DND-41 (cell line): ENCODE measurements around the gene PRG2.

ENCODE experiments used
- ATAC-seq: fragments of 200-7000 bp; cut with Tn5 transposase; 3 replicates; pipeline ENCODE4 v1.9.1; 2021; ENCODE audit warnings: low read depth; ENCODE audit not compliant: insufficient read depth
- DNase-seq: peaks from one replicate; pipeline ENCODE4 v3.0.0-alpha.2; 2020
- H2AFZ ChIP-seq: 2 replicates; pipeline ENCODE4 v1.6.0; 2012; ENCODE audit warnings: low read depth, low read length
- H3K27ac ChIP-seq: 2 replicates; pipeline ENCODE4 v1.5.1; 2012; ENCODE audit warnings: low read length, inconsistent platforms
- H3K27me3 ChIP-seq: fragments of 200-600 bp; sonication (generic); 2 replicates; pipeline ENCODE4 v1.6.0; 2012; ENCODE audit warnings: low read length, mild to moderate bottlenecking, inconsistent platforms; ENCODE audit not compliant: insufficient read depth, poor library complexity
- H3K36me3 ChIP-seq: 2 replicates; pipeline ENCODE4 v1.5.1; 2012; ENCODE audit warnings: low read length, inconsistent platforms; ENCODE audit not compliant: insufficient read depth
- H3K4me1 ChIP-seq: 2 replicates; pipeline ENCODE4 v1.5.1; 2012; ENCODE audit warnings: mild to moderate bottlenecking, low read length; ENCODE audit not compliant: insufficient read depth
- H3K4me2 ChIP-seq: 2 replicates; pipeline ENCODE4 v1.6.0; 2012; ENCODE audit warnings: mild to moderate bottlenecking, moderate library complexity, low read length, inconsistent platforms; ENCODE audit not compliant: insufficient read depth
- H3K4me3 ChIP-seq, 2 experiments: fragments of 200-600 bp in 1 of 2; shearing (Covaris generic) in 1 of 2; 2 replicates each; pipeline ENCODE4 v1.5.1; 2012 to 2016; ENCODE audit warnings: inconsistent platforms in 2 of 2, low read length in 2 of 2, mild to moderate bottlenecking in 2 of 2, low read depth in 1 of 2, moderate library complexity in 1 of 2
- H3K79me2 ChIP-seq: 2 replicates; pipeline ENCODE4 v1.6.0; 2012; ENCODE audit warnings: low read length, inconsistent platforms; ENCODE audit not compliant: insufficient read depth
- H3K9ac ChIP-seq: 2 replicates; pipeline ENCODE4 v1.6.0; 2012; ENCODE audit warnings: low read depth, mild to moderate bottlenecking, inconsistent platforms, low read length, moderate library complexity
- H3K9me3 ChIP-seq: 2 replicates; pipeline ENCODE4 v1.5.1; 2012; ENCODE audit warnings: low read length, moderate library complexity, mild to moderate bottlenecking, inconsistent platforms; ENCODE audit not compliant: insufficient read depth, severe bottlenecking
- H4K20me1 ChIP-seq: 2 replicates; pipeline ENCODE4 v1.6.0; 2012; ENCODE audit warnings: low read length; ENCODE audit not compliant: insufficient read depth
- CTCF ChIP-seq: IDR thresholded peaks from 2 replicates; pipeline ENCODE4 v1.5.1; 2012; ENCODE audit warnings: borderline replicate concordance, low read length, moderate library complexity, mild to moderate bottlenecking; ENCODE audit not compliant: poor library complexity, severe bottlenecking; ENCODE audit errors: extremely low read depth
- EZH2 ChIP-seq: IDR thresholded peaks from 3 replicates; pipeline ENCODE4 v1.6.1; 2012; ENCODE audit warnings: borderline replicate concordance, low read depth, mild to moderate bottlenecking, moderate library complexity, low read length, inconsistent platforms; ENCODE audit not compliant: severe bottlenecking

PRG2 gene

GRCh38 chr11:57408771-57409170 is 18.3 kb upstream of the PRG2 start:
- no peak for DNase-seq
- Histone ChIP-seq H4K20me1 (peaks cover 41% of the 10 kb centered on the region), H3K9me3 (no peaks in the 10 kb centered on the region), H3K4me3 (no peak overlapping the region), H3K27ac (no peak overlapping the region), H3K36me3 (peaks cover 81% of the 10 kb centered on the region), H3K27me3 (no peaks in the 10 kb centered on the region), H3K9ac (no peak overlapping the region), H3K79me2 (0 out of 2 replicates have a peak, but pooled peaks cover 3% of the 10 kb centered on the region), H3K4me1 (no peaks in the 10 kb centered on the region), H3K4me2 (no peak overlapping the region), H2AFZ (no peak overlapping the region)
- no peak for ATAC-seq
- no peak for TF ChIP-seq CTCF
- no peak for TF ChIP-seq EZH2

DNA sequence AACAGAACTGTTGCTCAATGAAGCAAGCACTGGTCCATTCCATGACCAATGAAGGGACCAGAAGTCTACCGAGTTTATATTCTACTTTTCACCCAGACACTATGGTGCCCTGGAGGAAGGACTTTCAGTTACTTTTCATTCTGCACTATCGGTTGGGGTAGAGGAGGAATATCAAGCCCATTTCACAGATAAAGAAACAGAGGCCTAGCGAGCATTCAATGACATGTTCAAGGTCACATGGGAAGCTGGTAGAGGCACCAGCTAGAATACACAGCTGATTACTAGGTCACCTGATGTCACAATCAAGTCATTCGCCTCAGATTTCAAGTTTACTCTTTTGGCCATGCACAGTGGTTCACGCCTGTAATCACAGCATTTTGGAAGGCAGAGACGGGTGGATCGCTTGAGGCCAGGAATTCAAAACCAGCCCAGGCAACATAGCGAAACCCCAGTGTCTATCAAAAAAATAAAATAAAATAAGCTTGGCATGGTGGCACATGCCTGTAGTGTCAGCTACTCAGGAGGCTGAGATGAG is 17.6 kb upstream of the PRG2 start:
- peaks cover 74% of the 10 kb centered on the region for H3K36me3 ChIP-seq
- H2AFZ ChIP-seq = no peak overlapping the region
- TF ChIP-seq EZH2 = no peak
- no peak for TF ChIP-seq CTCF
- H3K27ac ChIP-seq = no peak overlapping the region
- H3K9ac ChIP-seq = no peak overlapping the region
- 0 out of 2 replicates have a peak, but pooled peaks cover 2% of the 10 kb centered on the region for H3K79me2 ChIP-seq
- H3K4me1 ChIP-seq = no peaks in the 10 kb centered on the region
- DNase-seq (no peak), ATAC-seq (no peak)
- H3K9me3 ChIP-seq = no peaks in the 10 kb centered on the region
- no peaks in the 10 kb centered on the region for H3K27me3 ChIP-seq
- peaks cover 37% of the 10 kb centered on the region for H4K20me1 ChIP-seq
- no peak overlapping the region for H3K4me3 ChIP-seq
- no peak overlapping the region for H3K4me2 ChIP-seq

- Histone ChIP-seq H3K79me2 (0 out of 2 replicates have a peak, but pooled peaks cover 2% of the 10 kb centered on the region), H4K20me1 (peaks cover 33% of the 10 kb centered on the region), H3K9me3 (no peaks in the 10 kb centered on the region), H3K27me3 (no peaks in the 10 kb centered on the region), H3K9ac (no peak overlapping the region), H3K4me2 (no peak overlapping the region), H3K27ac (no peak overlapping the region), H3K4me1 (no peaks in the 10 kb centered on the region), H3K36me3 (peaks cover 67% of the 10 kb centered on the region), H3K4me3 (no peak overlapping the region), H2AFZ (no peak overlapping the region)
- TF ChIP-seq EZH2 = no peak
- no peak for TF ChIP-seq CTCF
- DNase-seq (no peak), ATAC-seq (no peak)
Observed at GRCh38 chr11:57407010-57407920, 16.8 kb upstream of the PRG2 start.
